Colonic mucosa (tissue), 4 donors: ENCODE measurements around the gene CTCFL. TPM values are rescaled to one million over a fixed set of nuclear protein-coding genes. Genes with fewer than 3 reads are reported as not detected.
A peak's percentile ranks its signal among the peaks of the same experiment; 100 is the strongest.

Experiments used
- DNase-seq: peaks from one replicate; pipeline ENCODE4 v3.0.0-alpha.2; 2020
- H3K27ac ChIP-seq: fragments of 200-600 bp; one replicate; pipeline ENCODE4 v1.8.0; 2021
- H3K27me3 ChIP-seq: fragments of 200-600 bp; one replicate; pipeline ENCODE4 v1.8.0; 2021
- H3K36me3 ChIP-seq: fragments of 200-600 bp; one replicate; pipeline ENCODE4 v1.8.0; 2021
- H3K4me1 ChIP-seq: fragments of 200-600 bp; one replicate; pipeline ENCODE4 v1.8.0; 2021; ENCODE audit warnings: mild to moderate bottlenecking
- H3K4me3 ChIP-seq: fragments of 200-600 bp; one replicate; pipeline ENCODE4 v1.8.0; 2021
- H3K9ac ChIP-seq, 2 donors: one replicate each; pipeline ENCODE4 v1.7.0; 2013; ENCODE audit warnings: control low read depth in 2 of 2, low read depth in 2 of 2, low read length in 2 of 2
- H3K9me3 ChIP-seq: fragments of 200-600 bp; one replicate; pipeline ENCODE4 v1.8.0; 2021
- CTCF ChIP-seq: fragments of 200-600 bp; IDR thresholded peaks from one replicate; pipeline ENCODE4 v1.8.0; 2022; ENCODE audit warnings: antibody characterized with exemption, mild to moderate bottlenecking
- intact Hi-C: fragments of 100-400 bp; cut with DNase I; formaldehyde crosslinking; loops from one replicate; pipeline ENCODE4 v1.14.1; 2022
- total RNA-seq, 2 donors: library from RNA; stranded (reverse); fragmentation: NEBNext Ultra II Directional in 1 of 2; extraction: Animal tissue kit (Norgen Biotek cat#: 25700) in 1 of 2; gene quantifications; one replicate each; pipeline ENCODE4 v1.2.1, GENCODE V29; 2021
- donor health status: healthy.
- donor health status: DM: no; HTN: no; CAD: no.
- donor health status: DM: no; HTN: no; CAD: no.

CTCFL gene
- total RNA-seq, 2 donors from 2014 or later: 0.47 TPM; not detected in 1

GRCh38 chr20:57536120-57536708 is 11.3 kb upstream of the CTCFL start:
- no peak for DNase-seq
- no peak for TF ChIP-seq CTCF
- Histone ChIP-seq H3K9ac (no peak overlapping the region), H3K36me3 (no peaks in the 10 kb centered on the region), H3K27me3 (no peaks in the 10 kb centered on the region), H3K4me3 (no peak overlapping the region), H3K27ac (peak overlapping the region; percentile 44), H3K9me3 (no peaks in the 10 kb centered on the region), H3K4me1 (peaks cover 4% of the 10 kb centered on the region)
- intact Hi-C loops: no loop called here

GRCh38 chr20:57535297-57535696 is 10.4 kb upstream of the CTCFL start:
- H3K4me1 ChIP-seq: peaks cover 7% of the 10 kb centered on the region
- no peaks in the 10 kb centered on the region for H3K27me3 ChIP-seq
- no peaks in the 10 kb centered on the region for H3K9me3 ChIP-seq
- TF ChIP-seq CTCF: no peak
- H3K4me3 ChIP-seq: no peak overlapping the region
- peak overlapping the region in 1 of 2 donors; percentile 24 for H3K9ac ChIP-seq
- intact Hi-C loops: no loop called here
- no peaks in the 10 kb centered on the region for H3K36me3 ChIP-seq
- no peak for DNase-seq
- H3K27ac ChIP-seq: no peak overlapping the region

GRCh38 chr20:57532104-57532503 is 7.2 kb upstream of the CTCFL start:
- H3K9me3 ChIP-seq: no peaks in the 10 kb centered on the region
- peak overlapping the region; percentile 81 for H3K27ac ChIP-seq
- peaks cover 7% of the 10 kb centered on the region for H3K4me1 ChIP-seq
- H3K36me3 ChIP-seq: no peaks in the 10 kb centered on the region
- H3K4me3 ChIP-seq: no peak overlapping the region
- intact Hi-C loops: no loop called here
- H3K9ac ChIP-seq: peak overlapping the region in 1 of 2 donors; percentile 59
- DNase-seq: peak; percentile 62
- H3K27me3 ChIP-seq: no peaks in the 10 kb centered on the region
- TF ChIP-seq CTCF: no peak

GRCh38 chr20:57530327-57530981 is 5.5 kb upstream of the CTCFL start:
- Histone ChIP-seq H3K9ac (no peak overlapping the region), H3K27ac (peak overlapping the region; percentile 52), H3K9me3 (no peaks in the 10 kb centered on the region), H3K4me3 (no peak overlapping the region), H3K27me3 (no peaks in the 10 kb centered on the region), H3K4me1 (peaks cover 7% of the 10 kb centered on the region), H3K36me3 (no peaks in the 10 kb centered on the region)
- intact Hi-C loops: no loop called here
- DNase-seq: no peak
- no peak for TF ChIP-seq CTCF

DNA sequence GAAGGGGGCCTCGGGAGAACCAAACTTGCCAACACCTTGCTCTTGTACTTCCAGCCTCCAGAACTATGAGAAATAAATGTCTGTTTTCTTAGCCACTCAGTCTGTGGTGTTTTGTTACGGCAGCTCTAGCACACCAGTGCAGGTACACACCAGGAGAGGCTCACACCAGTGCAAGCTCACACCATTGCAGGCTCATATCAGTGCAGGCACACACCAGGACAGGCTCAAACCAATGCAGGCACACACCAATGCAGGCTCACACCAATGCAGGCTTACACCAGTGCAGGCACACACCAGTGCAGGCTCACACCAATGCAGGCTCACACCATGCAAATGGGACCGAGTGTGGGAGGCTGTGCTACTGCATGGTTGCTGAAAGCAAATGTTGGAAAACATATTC is 4.9 kb upstream of the CTCFL start:
- no peak for DNase-seq
- no peak for TF ChIP-seq CTCF
- H3K9me3 ChIP-seq: no peaks in the 10 kb centered on the region
- peaks cover 7% of the 10 kb centered on the region for H3K4me1 ChIP-seq
- H3K9ac ChIP-seq: peak overlapping the region in 1 of 2 donors; percentile 22
- no peaks in the 10 kb centered on the region for H3K36me3 ChIP-seq
- no peaks in the 10 kb centered on the region for H3K27me3 ChIP-seq
- peak overlapping the region; percentile 52 for H3K27ac ChIP-seq
- intact Hi-C loops: no loop called here
- no peak overlapping the region for H3K4me3 ChIP-seq
